C4-2B (cell line): ENCODE data around the gene MS4A6E.
"Not testable (repeated sequence)": the region's sequence is repeated elsewhere in the genome, so short reads cannot be mapped to it uniquely, and the experiment has no call there.

Source experiments
- H3K27ac ChIP-seq: fragments of 450-650 bp; 2 replicates; pipeline ENCODE4 v1.5.1; 2017
- CTCF ChIP-seq: fragments of 450-650 bp; conservative IDR thresholded peaks from 2 replicates; pipeline ENCODE4 v1.5.1; 2017; ENCODE audit warnings: mild to moderate bottlenecking
- ZFX ChIP-seq: fragments of 450-650 bp; IDR thresholded peaks from 2 replicates; pipeline ENCODE4 v1.6.1; 2017

MS4A6E gene

GRCh38 chr11:60360621-60361020 lies 33.6 kb downstream of the MS4A6E start:
- TF ChIP-seq CTCF (no peak), ZFX (no peak)
- no peak overlapping the region for H3K27ac ChIP-seq

- no peak overlapping the region for H3K27ac ChIP-seq
- no peak for TF ChIP-seq ZFX
- no peak for TF ChIP-seq CTCF
Observed at GRCh38 chr11:60362241-60362640, 35.2 kb downstream of the MS4A6E start.

GRCh38 chr11:60363542-60364470 lies 36.8 kb downstream of the MS4A6E start:
- H3K27ac ChIP-seq = no peak overlapping the region
- TF ChIP-seq CTCF = peak; percentile 86
- no peak for TF ChIP-seq ZFX

- not testable (repeated sequence) for H3K27ac ChIP-seq
Observed at GRCh38 chr11:60366262-60366904, 39.3 kb downstream of the MS4A6E start.

- H3K27ac ChIP-seq = no peak overlapping the region
- TF ChIP-seq ZFX (no peak), CTCF (no peak)
Observed at GRCh38 chr11:60367009-60367408, 40.0 kb downstream of the MS4A6E start.

GRCh38 chr11:60367896-60368295 lies 40.8 kb downstream of the MS4A6E start:
- no peak for TF ChIP-seq CTCF
- no peak for TF ChIP-seq ZFX
- H3K27ac ChIP-seq = no peak overlapping the region

- no peak for TF ChIP-seq ZFX
- TF ChIP-seq CTCF = no peak
- H3K27ac ChIP-seq = no peak overlapping the region
Observed at GRCh38 chr11:60370252-60370810, 43.3 kb downstream of the MS4A6E start.
